Inferior parietal cortex (tissue), 1 donor: ENCODE results near the gene RING1.

Experiments used
- DNase-seq: peaks from one replicate; pipeline ENCODE4 v3.0.0-alpha.2; 2016; ENCODE audit errors: extremely low spot score

Gene RING1

GRCh38 chr6:33192105-33192646 is 16.1 kb upstream of the RING1 start, which contains the start of gene COL11A2:
Gene COL11A2 (minus strand): TSS chr6:33192467. CDS start chr6:33192240, 227 bp downstream.
- no peak for DNase-seq

GRCh38 chr6:33192671-33193602 is 15.4 kb upstream of the RING1 start:
- DNase-seq, result peak; percentile 57

GRCh38 chr6:33193619-33194018 is 14.7 kb upstream of the RING1 start:
- DNase-seq, result no peak

- DNase-seq, result no peak
These were observed 13.8 kb upstream of the RING1 start for GRCh38 chr6:33194431-33194979.

GRCh38 chr6:33195304-33196165 is 12.8 kb upstream of the RING1 start:
- DNase-seq, result no peak

- peak; percentile 79 for DNase-seq
These were observed 10.8 kb upstream of the RING1 start for GRCh38 chr6:33197431-33198048.

- no peak for DNase-seq
These were observed 10.0 kb upstream of the RING1 start for GRCh38 chr6:33198159-33198852.

GRCh38 chr6:33198853-33199436 is 9.4 kb upstream of the RING1 start:
- DNase-seq, result no peak

GRCh38 chr6:33199687-33200218 is 8.5 kb upstream of the RING1 start:
- DNase-seq, result peak; percentile 56

- DNase-seq, result peak; percentile 100
These were observed 7.8 kb upstream of the RING1 start, which contains the start of the genes RXRB and SLC39A7 for GRCh38 chr6:33200219-33201146. Gene RXRB (minus strand): TSS chr6:33200665. CDS start chr6:33200476, 189 bp downstream. Gene SLC39A7 (plus strand): TSS chr6:33200867. CDS start chr6:33201246, 379 bp downstream.

GRCh38 chr6:33201147-33201545 is 7.2 kb upstream of the RING1 start:
- no peak for DNase-seq

- DNase-seq, result no peak
These were observed 6.4 kb upstream of the RING1 start for GRCh38 chr6:33201935-33202334.

- DNase-seq, result no peak
These were observed 5.5 kb upstream of the RING1 start for GRCh38 chr6:33202799-33203198.

GRCh38 chr6:33203443-33204164 is 4.7 kb upstream of the RING1 start:
- no peak for DNase-seq

GRCh38 chr6:33204165-33204414 is 4.2 kb upstream of the RING1 start:
- no peak for DNase-seq

GRCh38 chr6:33204415-33205190 is 3.7 kb upstream of the RING1 start, which contains the start of gene HSD17B8:
Gene HSD17B8 (plus strand): TSS chr6:33204655. CDS start chr6:33204669, 14 bp downstream.
- DNase-seq, result peak; percentile 91
